Thyroid gland (tissue), 4 donors: ENCODE data around the gene TBC1D13. TPM values are rescaled to one million over a fixed set of nuclear protein-coding genes. Genes with fewer than 3 reads are reported as not detected.

Experiments used
- DNase-seq, 2 donors: peaks; one replicate each; pipeline ENCODE4 v3.0.0-alpha.2; 2019
- H3K27ac ChIP-seq, 3 donors: fragments of 200-600 bp; sonication (generic); 1 replicate in 2 of 3; 2 replicates in 1 of 3; pipeline ENCODE4 v1.5.1; 2016 to 2019; ENCODE audit warnings: mild to moderate bottlenecking in 1 of 3, moderate library complexity in 1 of 3
- H3K27me3 ChIP-seq: fragments of 200-600 bp; sonication (generic); one replicate; pipeline ENCODE4 v1.5.1; 2019
- H3K36me3 ChIP-seq, 2 donors: fragments of 200-600 bp; sonication (generic); one replicate each; pipeline ENCODE4 v1.5.1; 2016 to 2019
- H3K4me1 ChIP-seq, 2 donors: fragments of 200-600 bp; sonication (generic); one replicate each; pipeline ENCODE4 v1.5.1; 2017 to 2019
- H3K4me3 ChIP-seq, 3 donors: fragments of 200-600 bp; sonication (generic); replicated peaks in 1 of 3; 1 replicate in 2 of 3; 2 replicates in 1 of 3; pipeline ENCODE4 v1.5.1; 2016; ENCODE audit warnings: mild to moderate bottlenecking in 1 of 3
- H3K9me3 ChIP-seq: fragments of 200-600 bp; sonication (generic); one replicate; pipeline ENCODE4 v1.5.1; 2017
- POLR2A ChIP-seq, 2 donors: fragments of 450-650 bp; IDR thresholded peaks; one replicate each; pipeline ENCODE4 v1.6.1; 2017; ENCODE audit warnings: antibody characterized with exemption in 2 of 2, mild to moderate bottlenecking in 2 of 2, moderate library complexity in 1 of 2
- WGBS, 2 donors: methylation state at CpG; one replicate each; pipeline ENCODE4 v1.1.5; 2017; 5-methylcytosine and 5-hydroxymethylcytosine counted together
- intact Hi-C: fragments of 100-400 bp; cut with DNase I; formaldehyde crosslinking; loops from one replicate; pipeline ENCODE4 v1.15.1; 2023
- total RNA-seq, 4 donors: library from RNA; depleted of rRNA; stranded (reverse); fragments of >200 nt; gene quantifications; one replicate each; pipeline ENCODE4 v1.2.3, GENCODE V29; 2016
- TF ChIP-seq, protein P1 (sequence below), 6 experiments: fragments of 200-600 bp in 3 of 6; fragments of 450-650 bp in 3 of 6; sonication (generic) in 3 of 6; IDR thresholded peaks; one replicate each; pipeline ENCODE4 v1.5.1; 2016 to 2019; ENCODE audit warnings: antibody characterized with exemption in 6 of 6, mild to moderate bottlenecking in 2 of 6, inconsistent platforms in 1 of 6, moderate library complexity in 1 of 6

Gene TBC1D13
- total RNA-seq, 4 donors from 2014 or later, result 18.6 to 32.1 (median 27.6) TPM

DNA sequence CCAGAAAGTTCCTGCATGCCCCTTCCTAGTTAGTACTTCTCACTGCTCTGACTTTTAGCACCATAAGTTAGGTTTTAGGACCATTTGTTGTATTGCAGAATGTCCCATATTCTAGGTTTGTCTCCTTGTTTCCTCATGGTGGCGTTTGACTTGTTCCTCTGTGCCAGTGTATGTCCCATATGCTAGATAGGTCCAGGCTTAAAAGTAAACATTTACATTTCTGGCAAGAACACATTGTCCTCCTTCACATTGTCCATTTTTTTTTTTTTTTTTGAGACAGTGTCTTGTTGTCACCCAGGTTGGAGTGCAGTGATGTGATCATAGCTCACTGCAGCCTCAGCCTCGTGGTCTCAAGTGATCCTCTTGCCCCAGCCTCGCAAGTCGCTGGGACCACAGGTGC lies 15.4 kb downstream of the TBC1D13 start:
- no peak for DNase-seq
- H3K4me1 ChIP-seq, result no peaks in the 10 kb centered on the region
- WGBS, 2 donors, result 93 to 97% methylated on average over 4 of the region's 4 CpGs
- peaks cover 50 to 69% of the 10 kb centered on the region in 2 donors for H3K36me3 ChIP-seq
- H3K27ac ChIP-seq, result no peak overlapping the region
- no peak overlapping the region for H3K4me3 ChIP-seq
- no peaks in the 10 kb centered on the region for H3K27me3 ChIP-seq
- intact Hi-C loops, result no loop called here
- TF ChIP-seq POLR2A (IDR thresholded peaks at IDR 0.05), result no peak
- TF ChIP-seq, protein P1, sequence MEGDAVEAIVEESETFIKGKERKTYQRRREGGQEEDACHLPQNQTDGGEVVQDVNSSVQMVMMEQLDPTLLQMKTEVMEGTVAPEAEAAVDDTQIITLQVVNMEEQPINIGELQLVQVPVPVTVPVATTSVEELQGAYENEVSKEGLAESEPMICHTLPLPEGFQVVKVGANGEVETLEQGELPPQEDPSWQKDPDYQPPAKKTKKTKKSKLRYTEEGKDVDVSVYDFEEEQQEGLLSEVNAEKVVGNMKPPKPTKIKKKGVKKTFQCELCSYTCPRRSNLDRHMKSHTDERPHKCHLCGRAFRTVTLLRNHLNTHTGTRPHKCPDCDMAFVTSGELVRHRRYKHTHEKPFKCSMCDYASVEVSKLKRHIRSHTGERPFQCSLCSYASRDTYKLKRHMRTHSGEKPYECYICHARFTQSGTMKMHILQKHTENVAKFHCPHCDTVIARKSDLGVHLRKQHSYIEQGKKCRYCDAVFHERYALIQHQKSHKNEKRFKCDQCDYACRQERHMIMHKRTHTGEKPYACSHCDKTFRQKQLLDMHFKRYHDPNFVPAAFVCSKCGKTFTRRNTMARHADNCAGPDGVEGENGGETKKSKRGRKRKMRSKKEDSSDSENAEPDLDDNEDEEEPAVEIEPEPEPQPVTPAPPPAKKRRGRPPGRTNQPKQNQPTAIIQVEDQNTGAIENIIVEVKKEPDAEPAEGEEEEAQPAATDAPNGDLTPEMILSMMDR (IDR thresholded peaks at IDR 0.05), result no peak
- H3K9me3 ChIP-seq, result no peaks in the 10 kb centered on the region

DNA sequence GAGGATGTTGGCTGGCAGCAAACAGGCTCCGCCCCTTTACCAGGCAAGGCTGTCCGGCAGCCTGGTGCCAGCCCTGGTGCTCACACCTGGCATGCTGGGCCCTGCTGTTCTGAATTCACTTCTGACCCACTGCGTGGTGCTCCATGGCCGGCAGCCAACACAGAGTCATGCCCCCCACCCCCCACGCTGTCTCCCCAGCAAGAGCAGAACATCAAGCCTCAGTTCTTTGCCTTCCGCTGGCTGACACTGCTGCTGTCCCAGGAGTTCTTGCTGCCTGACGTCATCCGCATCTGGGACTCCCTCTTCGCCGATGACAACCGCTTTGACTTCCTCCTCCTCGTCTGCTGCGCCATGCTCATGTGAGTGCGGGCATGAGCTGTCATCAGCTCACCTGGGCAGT lies 18.6 kb downstream of the TBC1D13 start:
- TF ChIP-seq POLR2A (IDR thresholded peaks at IDR 0.05), result no peak
- TF ChIP-seq, protein P1 (IDR thresholded peaks at IDR 0.05), result no peak
- whole genome bisulfite sequencing, 2 donors, result 89 to 92% methylated on average over 14 of the region's 14 CpGs
- DNase-seq, result no peak
- H3K4me3 ChIP-seq, result no peak overlapping the region
- intact Hi-C loops, result no loop called here
- no peaks in the 10 kb centered on the region for H3K27me3 ChIP-seq
- H3K36me3 ChIP-seq, result peaks cover 45 to 53% of the 10 kb centered on the region in 2 donors
- no peaks in the 10 kb centered on the region for H3K4me1 ChIP-seq
- no peaks in the 10 kb centered on the region for H3K9me3 ChIP-seq
- H3K27ac ChIP-seq, result no peak overlapping the region

DNA sequence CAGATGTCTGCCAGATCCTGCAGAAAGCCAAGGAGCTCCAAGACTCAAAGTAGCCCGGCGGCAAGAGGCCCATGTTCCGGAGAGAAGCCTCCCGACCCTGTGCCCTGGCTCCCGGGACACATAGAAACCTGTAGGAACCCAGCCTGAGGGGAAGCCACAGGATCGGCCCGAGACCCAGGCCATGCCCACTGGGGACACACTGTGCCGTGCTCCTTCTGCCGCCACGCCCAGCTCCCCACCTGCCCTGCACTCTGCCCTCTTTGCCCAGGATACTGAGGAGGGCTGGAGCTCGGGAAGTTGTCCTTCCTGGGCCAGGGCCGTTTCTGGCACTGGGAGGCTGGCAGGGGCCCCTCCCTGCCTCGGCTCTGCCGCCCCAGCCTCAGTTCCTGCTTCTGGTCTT lies 20.8 kb downstream of the TBC1D13 start:
- TF ChIP-seq, protein P1 (IDR thresholded peaks at IDR 0.05), result no peak
- no peak for TF ChIP-seq POLR2A (IDR thresholded peaks at IDR 0.05)
- DNase-seq, result no peak
- H3K4me1 ChIP-seq, result no peaks in the 10 kb centered on the region
- peaks cover 38 to 42% of the 10 kb centered on the region in 2 donors for H3K36me3 ChIP-seq
- no peaks in the 10 kb centered on the region for H3K9me3 ChIP-seq
- no peak overlapping the region for H3K27ac ChIP-seq
- WGBS, 2 donors, result 92 to 96% methylated on average over 5 to 8 of the region's 14 CpGs
- intact Hi-C loops, result no loop called here
- no peaks in the 10 kb centered on the region for H3K27me3 ChIP-seq
- no peak overlapping the region for H3K4me3 ChIP-seq

DNA sequence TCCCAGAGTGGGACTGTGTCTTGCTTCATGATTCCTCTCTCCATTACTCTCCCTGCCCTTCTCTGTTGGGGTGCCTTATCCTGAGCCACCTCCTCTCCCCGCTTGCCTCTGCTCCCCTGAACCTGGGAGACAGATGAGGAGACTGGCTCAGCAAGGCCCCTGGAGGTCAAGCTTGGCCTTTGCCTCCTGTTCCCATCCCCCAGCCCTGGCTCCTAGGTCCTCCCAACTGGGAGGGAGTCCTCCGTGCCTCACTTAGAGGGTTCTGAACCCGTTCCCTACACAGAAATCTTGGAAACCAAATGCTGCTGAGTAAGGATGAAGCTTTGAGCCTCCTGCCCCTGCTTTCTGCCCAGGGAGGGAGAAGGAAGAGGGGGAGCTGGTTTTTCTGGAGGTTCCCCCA lies 21.5 kb downstream of the TBC1D13 start:
- H3K9me3 ChIP-seq, result no peaks in the 10 kb centered on the region
- no peak overlapping the region for H3K27ac ChIP-seq
- no peak overlapping the region for H3K4me3 ChIP-seq
- no peaks in the 10 kb centered on the region for H3K27me3 ChIP-seq
- no peaks in the 10 kb centered on the region for H3K4me1 ChIP-seq
- H3K36me3 ChIP-seq, result peaks cover 31 to 36% of the 10 kb centered on the region in 2 donors
- 78 to 96% methylated on average over 3 of the region's 3 CpGs for WGBS, 2 donors
- intact Hi-C loops, result no loop called here
- no peak for TF ChIP-seq POLR2A (IDR thresholded peaks at IDR 0.05)
- TF ChIP-seq, protein P1 (IDR thresholded peaks at IDR 0.05), result no peak
- no peak for DNase-seq

DNA sequence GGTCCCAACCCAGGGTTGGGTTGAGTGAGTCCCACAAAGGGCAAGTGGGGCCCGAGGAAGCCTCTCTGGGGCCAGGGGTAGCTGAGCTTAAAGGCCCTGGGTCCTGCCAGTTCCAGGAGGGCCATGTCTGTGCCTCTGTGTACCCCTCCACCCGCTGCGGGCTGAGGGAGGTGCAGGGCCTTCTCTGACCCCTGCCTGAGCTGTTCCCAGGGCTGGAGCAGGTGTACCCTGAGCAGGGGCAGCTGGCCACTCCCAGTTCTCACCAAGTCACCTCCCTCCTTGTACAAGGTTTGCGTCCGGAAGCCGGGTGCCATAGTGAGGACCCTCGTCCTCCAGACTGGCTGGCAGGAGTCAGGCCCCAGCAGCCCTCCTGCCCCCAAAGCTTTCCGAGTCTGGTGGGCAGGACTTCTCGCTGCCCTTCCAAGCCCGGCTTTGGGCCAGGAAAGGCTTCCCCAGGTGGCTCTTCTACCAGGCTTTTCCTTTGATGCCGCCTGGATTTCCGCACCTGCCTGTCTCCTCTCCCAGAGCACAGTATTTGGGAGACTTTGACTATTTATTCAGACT lies 22.1 kb downstream of the TBC1D13 start:
- H3K36me3 ChIP-seq, result peaks cover 25 to 31% of the 10 kb centered on the region in 2 donors
- no peak overlapping the region for H3K27ac ChIP-seq
- WGBS, 2 donors, result 93 to 98% methylated on average over 5 to 10 of the region's 12 CpGs
- intact Hi-C loops, result no loop called here
- TF ChIP-seq, protein P1 (IDR thresholded peaks at IDR 0.05), result no peak
- TF ChIP-seq POLR2A (IDR thresholded peaks at IDR 0.05), result no peak
- H3K9me3 ChIP-seq, result no peaks in the 10 kb centered on the region
- H3K27me3 ChIP-seq, result no peaks in the 10 kb centered on the region
- no peak for DNase-seq
- no peak overlapping the region for H3K4me3 ChIP-seq
- no peaks in the 10 kb centered on the region for H3K4me1 ChIP-seq
